ENCODE measurements around the gene MGARP.

MGARP gene

GRCh38 chr4:139278485-139278884, 1.5 kb downstream of the MGARP start:
- H3K4me3 ChIP-seq (ENCODE audit: low read depth, low read length, poor library complexity, severe bottlenecking): no peak overlapping the region
- TF ChIP-seq EZH2 (IDR thresholded peaks at IDR 0.05; ENCODE audit: borderline replicate concordance, low read length): no peak
- H2AFZ ChIP-seq (ENCODE audit: low read length): no peak overlapping the region
- no peak overlapping the region for H3K27ac ChIP-seq (ENCODE audit: low read depth, low read length, poor library complexity, severe bottlenecking)
- no peaks in the 10 kb centered on the region for H3K36me3 ChIP-seq (ENCODE audit: insufficient read depth, low read length)
- H3K9ac ChIP-seq (ENCODE audit: low read length): no peak overlapping the region
- H3K9me2 ChIP-seq (ENCODE audit: low read depth, low read length): no peaks in the 10 kb centered on the region
- no peaks in the 10 kb centered on the region for H3K9me3 ChIP-seq (ENCODE audit: low read length)
- no peak overlapping the region for H3K4me2 ChIP-seq (ENCODE audit: low read length)
- no peaks in the 10 kb centered on the region for H3K4me1 ChIP-seq (ENCODE audit: insufficient read depth, low read length, severe bottlenecking)
- H3K79me2 ChIP-seq (ENCODE audit: insufficient read depth, low read length): no peaks in the 10 kb centered on the region
- H3F3A ChIP-seq (ENCODE audit: insufficient read depth, low read length): no peaks in the 10 kb centered on the region
- no peaks in the 10 kb centered on the region for H4K20me1 ChIP-seq (ENCODE audit: insufficient read depth, low read length)
- no peaks in the 10 kb centered on the region for H3K27me3 ChIP-seq (ENCODE audit: insufficient read depth, low read length)

GRCh38 chr4:139275281-139275735, 4.7 kb downstream of the MGARP start:
- no peaks in the 10 kb centered on the region for H4K20me1 ChIP-seq (ENCODE audit: insufficient read depth, low read length)
- no peak overlapping the region for H2AFZ ChIP-seq (ENCODE audit: low read length)
- no peaks in the 10 kb centered on the region for H3F3A ChIP-seq (ENCODE audit: insufficient read depth, low read length)
- no peak for TF ChIP-seq CTCF (IDR thresholded peaks at IDR 0.05; ENCODE audit: low read length)
- TF ChIP-seq EZH2 (IDR thresholded peaks at IDR 0.05; ENCODE audit: borderline replicate concordance, low read length): no peak
- no peaks in the 10 kb centered on the region for H3K36me3 ChIP-seq (ENCODE audit: insufficient read depth, low read length)
- H3K27ac ChIP-seq (ENCODE audit: low read depth, low read length, poor library complexity, severe bottlenecking): no peak overlapping the region
- no peak overlapping the region for H3K4me2 ChIP-seq (ENCODE audit: low read length)
- H3K9me3 ChIP-seq (ENCODE audit: low read length): no peaks in the 10 kb centered on the region
- H3K9me2 ChIP-seq (ENCODE audit: low read depth, low read length): no peaks in the 10 kb centered on the region
- H3K9ac ChIP-seq (ENCODE audit: low read length): no peak overlapping the region
- H3K4me1 ChIP-seq (ENCODE audit: insufficient read depth, low read length, severe bottlenecking): no peaks in the 10 kb centered on the region
- H3K4me3 ChIP-seq (ENCODE audit: low read depth, low read length, poor library complexity, severe bottlenecking): no peak overlapping the region
- no peaks in the 10 kb centered on the region for H3K27me3 ChIP-seq (ENCODE audit: insufficient read depth, low read length)
- H3K79me2 ChIP-seq (ENCODE audit: insufficient read depth, low read length): no peaks in the 10 kb centered on the region

GRCh38 chr4:139274790-139275189, 5.2 kb downstream of the MGARP start:
- Histone ChIP-seq H3K9ac (ENCODE audit: low read length) (no peak overlapping the region), H3K27me3 (ENCODE audit: insufficient read depth, low read length) (no peaks in the 10 kb centered on the region), H3K79me2 (ENCODE audit: insufficient read depth, low read length) (no peaks in the 10 kb centered on the region), H3K36me3 (ENCODE audit: insufficient read depth, low read length) (no peaks in the 10 kb centered on the region), H3K27ac (ENCODE audit: low read depth, low read length, poor library complexity, severe bottlenecking) (no peak overlapping the region), H2AFZ (ENCODE audit: low read length) (no peak overlapping the region), H3K9me2 (ENCODE audit: low read depth, low read length) (no peaks in the 10 kb centered on the region), H3K4me2 (ENCODE audit: low read length) (no peak overlapping the region), H3K4me3 (ENCODE audit: low read depth, low read length, poor library complexity, severe bottlenecking) (no peak overlapping the region), H3K4me1 (ENCODE audit: insufficient read depth, low read length, severe bottlenecking) (no peaks in the 10 kb centered on the region), H3K9me3 (ENCODE audit: low read length) (no peaks in the 10 kb centered on the region), H4K20me1 (ENCODE audit: insufficient read depth, low read length) (no peaks in the 10 kb centered on the region), H3F3A (ENCODE audit: insufficient read depth, low read length) (no peaks in the 10 kb centered on the region)
- no peak for TF ChIP-seq EZH2 (IDR thresholded peaks at IDR 0.05; ENCODE audit: borderline replicate concordance, low read length)
- no peak for TF ChIP-seq CTCF (IDR thresholded peaks at IDR 0.05; ENCODE audit: low read length)

- H3K79me2 ChIP-seq (ENCODE audit: insufficient read depth, low read length): no peaks in the 10 kb centered on the region
- H3K27ac ChIP-seq (ENCODE audit: low read depth, low read length, poor library complexity, severe bottlenecking): no peak overlapping the region
- TF ChIP-seq EZH2 (IDR thresholded peaks at IDR 0.05; ENCODE audit: borderline replicate concordance, low read length): no peak
- TF ChIP-seq CTCF (IDR thresholded peaks at IDR 0.05; ENCODE audit: low read length): no peak
- no peaks in the 10 kb centered on the region for H4K20me1 ChIP-seq (ENCODE audit: insufficient read depth, low read length)
- no peak overlapping the region for H2AFZ ChIP-seq (ENCODE audit: low read length)
- H3K4me3 ChIP-seq (ENCODE audit: low read depth, low read length, poor library complexity, severe bottlenecking): no peak overlapping the region
- H3K4me2 ChIP-seq (ENCODE audit: low read length): no peak overlapping the region
- no peaks in the 10 kb centered on the region for H3K27me3 ChIP-seq (ENCODE audit: insufficient read depth, low read length)
- H3K4me1 ChIP-seq (ENCODE audit: insufficient read depth, low read length, severe bottlenecking): no peaks in the 10 kb centered on the region
- no peaks in the 10 kb centered on the region for H3F3A ChIP-seq (ENCODE audit: insufficient read depth, low read length)
- H3K36me3 ChIP-seq (ENCODE audit: insufficient read depth, low read length): no peaks in the 10 kb centered on the region
- no peak overlapping the region for H3K9ac ChIP-seq (ENCODE audit: low read length)
- H3K9me3 ChIP-seq (ENCODE audit: low read length): no peaks in the 10 kb centered on the region
- H3K9me2 ChIP-seq (ENCODE audit: low read depth, low read length): no peaks in the 10 kb centered on the region
These were observed 6.2 kb downstream of the MGARP start for GRCh38 chr4:139273835-139274234.
